Middle frontal gyrus (tissue), 1 donor: ENCODE measurements around the gene IP6K1.
"Not testable (repeated sequence)": the region's sequence is repeated elsewhere in the genome, so short reads cannot be mapped to it uniquely, and the experiment has no call there.

ENCODE experiments used
- DNase-seq: peaks from one replicate; pipeline ENCODE4 v3.0.0-alpha.2; 2015; ENCODE audit warnings: low spot score; ENCODE audit errors: extremely low spot score

The IP6K1 gene

DNA sequence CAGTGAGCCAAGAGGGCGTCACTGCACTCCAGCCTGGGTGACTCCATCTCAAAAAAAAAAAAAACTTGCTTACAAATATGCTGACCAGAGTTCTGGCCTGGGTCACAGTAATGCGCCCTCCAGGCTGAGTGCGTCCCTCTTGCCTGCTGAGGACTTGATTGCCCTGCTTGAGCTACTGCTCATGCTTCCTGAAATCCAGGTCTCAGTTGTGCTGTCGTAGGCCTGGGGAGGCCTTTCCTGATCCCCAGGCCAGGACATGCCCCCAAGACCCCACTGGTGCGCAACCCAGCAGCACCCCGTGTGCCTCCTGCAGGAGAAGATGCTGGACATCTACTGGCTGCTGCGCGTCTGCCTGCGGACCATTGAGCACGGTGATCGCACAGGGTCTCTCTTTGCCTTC, 74.2 kb downstream of the IP6K1 start:
- DNase-seq, result no peak

GRCh38 chr3:49711489-49711888, 74.9 kb downstream of the IP6K1 start:
- no peak for DNase-seq

DNA sequence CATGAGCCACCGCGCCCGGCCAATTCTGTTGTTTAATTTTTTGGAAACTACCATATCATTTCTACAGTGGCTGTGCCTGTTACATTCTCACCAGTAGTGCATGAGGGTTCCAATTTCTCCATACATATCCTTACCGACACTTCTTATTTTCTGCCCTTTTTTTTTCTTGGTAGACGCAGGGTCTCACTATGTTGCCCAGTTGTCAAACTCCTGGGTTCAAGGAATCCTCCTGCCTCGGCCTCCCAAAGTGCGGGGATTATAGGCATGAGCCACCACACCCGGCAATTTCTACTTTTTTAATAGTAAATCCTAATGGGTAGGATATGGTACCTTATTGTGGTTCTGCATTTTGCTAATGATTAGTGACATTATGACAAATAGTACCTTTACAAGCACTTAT, 76.5 kb downstream of the IP6K1 start:
- no peak for DNase-seq

GRCh38 chr3:49707113-49707480, 79.2 kb downstream of the IP6K1 start:
- no peak for DNase-seq

DNA sequence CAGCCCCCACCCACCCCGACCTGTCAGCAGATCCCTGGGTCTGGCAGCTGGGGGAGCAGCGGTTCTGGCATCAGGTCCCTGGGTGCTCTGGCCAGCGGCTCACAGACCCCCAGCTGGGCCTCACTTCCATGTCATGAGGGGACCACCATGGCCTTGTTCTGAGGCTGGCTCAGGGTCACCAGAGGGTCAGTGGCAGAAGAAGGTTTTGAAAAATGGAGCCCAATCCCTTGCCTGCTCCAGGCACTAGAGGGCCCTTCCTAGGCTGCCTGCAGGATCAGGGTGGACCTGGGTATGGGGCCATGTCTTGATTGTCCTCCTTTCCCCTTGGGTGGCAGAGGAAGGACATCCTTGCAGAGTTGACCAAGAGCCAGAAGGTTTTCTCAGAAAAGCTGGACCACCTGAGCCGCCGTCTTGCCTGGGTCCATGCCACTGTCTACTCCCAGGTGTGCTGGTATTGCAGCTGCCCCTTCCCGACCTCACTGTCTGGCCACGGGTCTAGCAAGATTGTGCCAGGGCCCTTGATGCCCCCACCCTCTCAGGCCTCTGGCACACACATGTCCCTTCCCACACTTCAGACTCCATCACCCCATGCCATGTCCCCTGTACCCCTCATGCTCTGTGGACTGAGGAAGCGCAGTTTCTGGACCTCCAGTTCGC, 79.8 kb downstream of the IP6K1 start:
- DNase-seq, result no peak

DNA sequence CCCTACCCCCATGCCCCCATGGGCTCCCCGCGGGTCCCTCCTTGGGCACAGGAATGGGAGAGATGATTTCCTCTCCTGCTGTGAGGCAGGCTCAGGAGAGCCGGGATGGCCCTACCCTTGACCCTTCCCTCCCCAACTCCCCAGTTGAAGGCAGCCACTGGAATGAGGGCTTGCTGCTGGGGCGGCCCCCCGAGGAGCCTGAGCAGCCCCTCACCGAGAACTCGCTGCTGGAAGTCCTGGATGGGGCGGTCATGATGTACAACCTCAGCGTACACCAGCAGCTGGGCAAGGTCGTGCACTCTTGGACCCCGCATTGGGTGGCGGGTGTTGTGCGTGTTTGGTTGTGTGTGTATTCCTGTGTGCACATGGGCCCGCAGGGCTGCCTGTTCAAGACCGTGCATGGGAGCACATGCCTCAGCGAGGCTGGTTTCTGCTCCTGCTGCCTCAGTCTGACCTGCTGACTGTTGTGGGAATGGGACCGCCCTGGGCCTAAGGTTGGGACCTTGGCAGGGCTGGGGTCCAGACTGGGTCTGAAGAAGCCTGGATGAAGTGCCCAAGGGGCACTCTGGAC, 80.9 kb downstream of the IP6K1 start:
- no peak for DNase-seq

GRCh38 chr3:49704629-49705028, 81.7 kb downstream of the IP6K1 start:
- no peak for DNase-seq

- DNase-seq, result no peak
Measured at GRCh38 chr3:49703956-49704355, 82.4 kb downstream of the IP6K1 start.

DNA sequence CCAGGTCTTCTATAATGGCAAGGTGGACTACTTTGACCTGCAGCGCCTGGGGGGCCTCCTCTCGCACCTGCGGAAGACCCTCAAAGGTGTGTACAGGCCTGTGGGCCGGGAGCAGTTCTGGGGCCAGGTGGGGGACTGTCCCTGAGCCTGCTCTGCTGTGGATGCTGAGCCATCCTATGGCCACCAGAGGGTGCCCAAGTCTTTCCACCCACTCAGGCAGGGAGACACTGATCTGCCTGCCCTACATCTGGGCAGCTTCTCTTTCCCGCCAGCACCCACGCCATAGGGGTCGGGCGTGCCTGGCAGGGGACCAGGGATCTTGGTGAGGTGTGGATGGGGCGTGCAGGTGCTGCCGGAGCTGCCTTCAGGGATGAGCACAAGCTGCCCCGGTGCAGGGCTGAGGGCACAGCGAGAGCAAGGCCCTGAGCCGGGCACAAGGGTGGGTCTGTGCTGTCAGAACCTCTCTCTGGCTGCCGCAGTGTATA, 82.9 kb downstream of the IP6K1 start:
- no peak for DNase-seq

GRCh38 chr3:49702672-49703071, 83.7 kb downstream of the IP6K1 start:
- no peak for DNase-seq

- DNase-seq, result no peak
Measured at GRCh38 chr3:49701388-49702077, 84.8 kb downstream of the IP6K1 start.

DNA sequence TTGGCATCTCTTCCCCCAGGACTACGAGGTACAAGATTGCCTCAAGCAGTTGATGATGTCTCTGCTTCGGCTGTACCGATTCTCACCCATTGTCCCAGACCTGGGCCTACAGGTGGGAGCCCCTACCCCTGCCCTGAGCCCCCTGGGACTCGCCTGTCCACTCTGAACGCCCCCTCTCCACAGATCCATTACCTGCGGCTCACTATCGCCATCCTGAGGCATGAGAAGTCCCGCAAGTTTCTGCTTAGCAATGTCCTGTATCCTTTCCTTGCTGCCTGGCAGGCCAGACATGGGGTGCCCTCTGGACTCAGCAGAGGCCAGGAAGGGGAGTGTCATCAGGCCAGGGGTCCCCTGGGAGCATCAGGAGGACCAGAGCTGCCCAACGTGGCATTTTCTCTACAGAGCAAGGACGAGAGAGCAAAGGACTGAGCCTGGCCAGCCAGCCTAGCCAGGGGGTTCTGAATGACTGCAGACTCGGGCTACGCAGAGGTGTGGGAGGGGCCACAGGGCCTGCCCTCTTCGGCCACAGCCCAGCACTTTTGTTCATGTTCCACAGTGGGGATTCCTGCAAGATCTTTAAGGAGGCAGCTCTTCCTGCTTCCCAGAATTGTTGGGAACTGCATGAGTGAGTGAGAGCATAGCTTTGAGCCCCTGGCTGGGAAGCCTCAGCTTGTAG, 85.8 kb downstream of the IP6K1 start:
- no peak for DNase-seq

GRCh38 chr3:49700014-49700413, 86.3 kb downstream of the IP6K1 start:
- DNase-seq, result no peak

GRCh38 chr3:49699281-49699979, 86.9 kb downstream of the IP6K1 start:
- no peak for DNase-seq

- DNase-seq, result not testable (repeated sequence)
Measured at GRCh38 chr3:49695350-49696015, 90.9 kb downstream of the IP6K1 start.

GRCh38 chr3:49694409-49695070, 91.8 kb downstream of the IP6K1 start:
- DNase-seq, result not testable (repeated sequence)

DNA sequence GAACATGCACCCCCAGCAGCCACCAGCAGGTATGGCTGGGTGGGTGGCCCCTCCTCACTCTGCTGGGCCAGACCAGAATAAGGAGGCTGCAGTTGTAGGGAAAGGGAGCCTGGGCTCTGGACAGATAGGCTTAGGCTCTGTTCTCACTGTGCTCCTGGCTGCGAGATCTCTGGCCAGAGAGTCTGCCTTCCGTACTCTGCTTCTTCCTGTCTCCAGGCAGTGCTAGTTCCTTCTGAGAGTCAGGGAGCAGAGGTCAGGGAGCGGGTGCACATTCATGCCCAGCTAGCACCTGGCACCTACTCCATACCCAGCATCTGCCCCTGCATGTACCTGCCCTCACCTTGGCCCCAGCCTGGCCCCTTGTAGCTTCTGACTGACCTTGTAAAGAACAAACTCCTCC, 94.9 kb downstream of the IP6K1 start:
- not testable (repeated sequence) for DNase-seq

DNA sequence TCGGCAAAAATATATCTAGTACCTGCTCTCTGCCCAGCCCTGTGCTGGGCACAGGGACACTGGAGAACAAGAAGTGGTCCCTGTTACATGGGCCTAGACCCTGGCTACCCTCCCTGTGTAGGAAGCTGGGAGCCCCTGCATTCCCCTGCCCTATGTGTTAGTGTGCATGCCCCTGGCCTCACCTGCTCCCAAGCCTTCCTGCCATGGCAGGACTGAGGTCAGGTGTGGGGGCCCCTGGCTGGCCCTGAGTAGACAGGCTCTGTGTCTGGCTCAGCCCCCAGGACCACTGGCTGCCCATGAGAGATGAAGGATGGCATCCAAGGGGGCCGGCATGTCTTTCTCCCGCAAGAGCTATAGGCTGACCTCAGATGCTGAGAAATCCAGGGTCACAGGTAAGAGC, 95.5 kb downstream of the IP6K1 start:
- DNase-seq, result not testable (repeated sequence)

DNA sequence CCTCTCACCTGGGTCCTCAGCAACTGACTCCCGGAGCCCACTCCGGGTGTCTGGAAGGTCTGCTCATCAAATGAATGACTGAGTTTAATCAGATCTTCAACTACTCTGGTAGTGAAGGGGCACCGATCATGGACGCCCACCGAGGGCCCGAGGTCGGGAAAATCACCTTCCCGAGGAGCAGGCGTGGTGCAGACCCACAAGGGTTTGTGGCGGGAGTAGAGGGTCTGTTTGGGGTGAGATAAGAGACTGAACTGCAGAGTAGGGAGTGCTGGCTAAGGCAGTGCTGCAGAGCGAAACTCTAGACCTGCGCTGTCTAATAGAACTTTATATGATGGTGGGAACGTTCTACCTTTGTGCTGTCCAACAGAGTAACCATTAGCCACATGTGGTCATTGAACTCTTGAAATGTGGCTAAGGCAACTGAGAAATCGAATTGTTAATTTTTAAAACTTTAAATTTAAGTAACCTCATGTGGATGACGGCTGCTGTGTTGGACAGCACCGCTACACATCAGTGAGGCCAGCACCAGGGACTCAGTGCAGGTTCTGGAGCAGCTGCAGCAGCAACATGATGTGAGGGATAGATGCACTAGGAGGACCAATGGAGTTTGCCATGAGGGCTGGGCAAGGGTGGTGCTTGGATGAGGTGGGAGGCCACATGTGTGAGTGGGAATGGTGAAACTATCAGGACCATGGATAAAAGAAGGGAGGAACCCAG, 96.3 kb downstream of the IP6K1 start:
- not testable (repeated sequence) for DNase-seq
